Measurements from ENCODE around the gene CCDC92B.
A peak's percentile ranks its signal among the peaks of the same experiment; 100 is the strongest.

CCDC92B gene

GRCh38 chr17:2777242-2777867, 27.9 kb upstream of the CCDC92B start:
- no peak for FAIRE-seq

DNA sequence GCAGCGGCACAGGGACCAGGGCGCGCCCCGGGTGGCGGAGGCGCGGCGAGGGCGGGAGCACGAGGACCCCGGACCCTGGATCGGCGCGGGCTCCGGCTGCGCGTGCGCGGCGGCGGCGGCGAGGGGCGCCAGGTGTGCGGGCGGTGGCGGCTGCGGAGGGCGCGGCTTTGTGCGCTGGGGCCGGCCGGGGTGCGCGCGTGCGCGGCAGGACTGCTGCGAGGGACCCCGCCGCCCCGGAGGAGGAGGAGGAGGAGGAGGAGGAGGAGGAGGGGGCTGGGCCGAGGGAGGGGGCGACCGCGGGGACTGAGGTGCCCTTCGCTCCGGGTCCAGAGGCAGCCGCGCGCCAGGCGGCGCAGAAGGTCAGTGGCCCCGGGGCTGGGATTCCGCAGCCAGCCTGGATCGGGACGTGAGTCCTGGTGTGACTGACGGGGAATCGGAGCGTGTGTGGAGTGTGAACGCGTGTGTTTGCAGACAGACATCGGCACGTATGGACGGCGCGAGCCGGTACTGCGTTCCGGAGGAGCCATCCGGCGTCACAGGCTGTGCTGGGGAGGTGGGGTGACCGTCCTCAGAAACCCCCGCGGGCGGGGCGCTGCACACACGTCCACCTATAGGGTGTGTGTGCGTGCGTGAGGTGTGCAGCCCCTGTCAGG, 27.3 kb upstream of the CCDC92B start:
- FAIRE-seq (no peak), DNase-seq (ENCODE audit: insufficient read length, low spot score) (peak; percentile 86)
- TF ChIP-seq, protein P1, sequence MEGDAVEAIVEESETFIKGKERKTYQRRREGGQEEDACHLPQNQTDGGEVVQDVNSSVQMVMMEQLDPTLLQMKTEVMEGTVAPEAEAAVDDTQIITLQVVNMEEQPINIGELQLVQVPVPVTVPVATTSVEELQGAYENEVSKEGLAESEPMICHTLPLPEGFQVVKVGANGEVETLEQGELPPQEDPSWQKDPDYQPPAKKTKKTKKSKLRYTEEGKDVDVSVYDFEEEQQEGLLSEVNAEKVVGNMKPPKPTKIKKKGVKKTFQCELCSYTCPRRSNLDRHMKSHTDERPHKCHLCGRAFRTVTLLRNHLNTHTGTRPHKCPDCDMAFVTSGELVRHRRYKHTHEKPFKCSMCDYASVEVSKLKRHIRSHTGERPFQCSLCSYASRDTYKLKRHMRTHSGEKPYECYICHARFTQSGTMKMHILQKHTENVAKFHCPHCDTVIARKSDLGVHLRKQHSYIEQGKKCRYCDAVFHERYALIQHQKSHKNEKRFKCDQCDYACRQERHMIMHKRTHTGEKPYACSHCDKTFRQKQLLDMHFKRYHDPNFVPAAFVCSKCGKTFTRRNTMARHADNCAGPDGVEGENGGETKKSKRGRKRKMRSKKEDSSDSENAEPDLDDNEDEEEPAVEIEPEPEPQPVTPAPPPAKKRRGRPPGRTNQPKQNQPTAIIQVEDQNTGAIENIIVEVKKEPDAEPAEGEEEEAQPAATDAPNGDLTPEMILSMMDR (IDR thresholded peaks at IDR 0.05; ENCODE audit: insufficient read depth, missing control alignments): no peak

More at GRCh38 chr17:2777242-2777867, 27.9 kb upstream of the CCDC92B start:
- DNase-seq (ENCODE audit: insufficient read length, low spot score): peak; percentile 48
- TF ChIP-seq, protein P1 (IDR thresholded peaks at IDR 0.05; ENCODE audit: insufficient read depth, missing control alignments): no peak

DNA sequence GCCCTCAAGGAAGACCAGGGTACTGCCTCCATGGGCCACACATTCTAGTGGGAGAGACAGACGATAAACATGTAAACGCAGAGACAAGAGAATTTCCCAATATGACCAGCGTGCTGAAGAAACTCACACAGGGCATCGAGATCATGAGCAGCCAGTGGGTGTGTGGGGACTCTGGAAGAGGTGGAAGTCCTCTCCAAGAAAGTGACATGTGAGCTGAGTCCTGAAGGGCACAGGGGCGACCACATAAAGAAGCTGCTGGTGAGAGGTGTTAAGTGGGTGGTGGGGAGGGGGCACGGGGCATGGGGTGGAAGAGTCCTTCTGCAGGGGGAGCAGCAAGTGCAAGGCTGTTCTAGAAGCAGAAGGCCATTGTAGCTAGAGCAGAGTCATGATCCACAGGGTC, 25.8 kb upstream of the CCDC92B start:
- FAIRE-seq: no peak
- TF ChIP-seq, protein P1 (IDR thresholded peaks at IDR 0.05; ENCODE audit: insufficient read depth, missing control alignments): no peak
- DNase-seq (ENCODE audit: insufficient read length, low spot score): no peak

- TF ChIP-seq, protein P1 (IDR thresholded peaks at IDR 0.05; ENCODE audit: insufficient read depth, missing control alignments): no peak
- FAIRE-seq (no peak), DNase-seq (ENCODE audit: insufficient read length, low spot score) (no peak)
Measured at GRCh38 chr17:2770129-2770528, 20.7 kb upstream of the CCDC92B start.

DNA sequence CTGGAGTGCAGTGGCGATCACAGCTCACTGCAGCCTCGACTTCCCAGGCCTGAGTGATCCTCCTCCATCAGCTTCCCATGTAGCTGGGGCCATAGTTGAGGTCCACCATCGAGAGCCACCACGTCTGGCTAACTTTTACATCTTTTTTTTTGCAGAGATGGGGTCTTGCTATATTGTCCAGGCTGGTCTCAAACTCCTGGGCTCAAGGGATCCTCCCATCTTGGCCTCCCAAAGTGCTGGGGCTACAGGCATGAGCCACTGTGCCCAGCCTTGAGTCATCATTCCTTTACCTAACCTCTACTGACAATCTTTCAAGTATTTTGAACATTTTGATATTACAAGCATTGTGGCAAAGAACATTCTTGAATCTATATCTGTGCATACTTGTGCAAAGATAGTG, 9.4 kb upstream of the CCDC92B start:
- DNase-seq (ENCODE audit: insufficient read length, low spot score): no peak
- TF ChIP-seq, protein P1 (IDR thresholded peaks at IDR 0.05; ENCODE audit: insufficient read depth, missing control alignments): no peak
- no peak for FAIRE-seq

DNA sequence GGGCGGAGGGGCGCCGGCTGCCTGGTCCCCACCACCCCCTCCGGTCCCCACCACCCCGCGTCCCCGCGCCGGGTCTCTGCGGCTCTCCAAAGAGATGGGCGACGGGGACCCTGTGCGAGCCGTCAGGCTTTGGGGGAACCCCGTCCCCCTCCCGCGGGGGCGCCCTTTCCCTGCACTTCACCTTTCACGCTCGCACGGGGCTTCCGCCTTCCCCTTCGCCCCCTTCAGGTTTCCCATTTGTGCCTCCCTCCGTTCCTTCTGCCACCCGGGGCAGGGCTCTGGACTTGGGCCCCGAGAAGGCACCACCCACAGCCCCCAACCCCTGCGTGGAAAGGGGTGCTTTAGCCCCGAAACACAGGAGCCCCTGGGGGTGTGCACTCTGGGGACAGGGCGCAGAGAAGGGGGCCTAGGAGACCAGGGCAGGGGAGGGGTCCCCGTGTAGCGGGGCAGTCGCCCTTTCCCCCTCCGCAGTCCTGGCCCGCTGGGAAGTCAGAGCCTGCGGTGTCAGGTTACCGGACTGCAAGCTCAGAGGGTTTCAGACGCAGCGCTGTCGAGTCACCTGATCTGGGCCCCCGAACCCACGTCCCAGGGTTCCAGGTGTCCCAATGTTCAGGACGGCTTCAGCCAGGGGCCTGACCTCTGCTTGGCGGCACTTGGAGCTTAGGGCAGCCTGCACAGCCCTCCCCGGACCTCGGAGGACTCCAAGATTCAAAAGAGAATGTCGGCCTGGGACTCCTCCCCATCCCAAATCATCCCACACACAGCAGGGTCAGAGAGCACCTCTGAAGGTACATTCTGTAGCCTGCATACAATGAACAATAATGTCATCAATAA, 6.7 kb upstream of the CCDC92B start:
- no peak for DNase-seq (ENCODE audit: insufficient read length, low spot score)
- FAIRE-seq: no peak
- TF ChIP-seq, protein P1 (IDR thresholded peaks at IDR 0.05; ENCODE audit: insufficient read depth, missing control alignments): no peak
